Measurements from ENCODE around the gene ENPP1.

Gene ENPP1

GRCh38 chr6:131787766-131788712, 19.8 kb upstream of the ENPP1 start:
- no peak for DNase-seq

- DNase-seq: no peak
These were observed 18.6 kb upstream of the ENPP1 start for GRCh38 chr6:131789219-131789618.

GRCh38 chr6:131791476-131791875, 16.3 kb upstream of the ENPP1 start:
- no peak for DNase-seq

- no peak for DNase-seq
These were observed 15.7 kb upstream of the ENPP1 start for GRCh38 chr6:131792091-131792496.

GRCh38 chr6:131795366-131795765, 12.5 kb upstream of the ENPP1 start:
- no peak for DNase-seq

- no peak for DNase-seq
These were observed 5.5 kb upstream of the ENPP1 start for GRCh38 chr6:131802347-131802746.

- DNase-seq: peak in 1 of 2 donors; percentile 9
These were observed 4.6 kb upstream of the ENPP1 start for GRCh38 chr6:131803007-131803769.

- DNase-seq: no peak
These were observed 3.7 kb upstream of the ENPP1 start for GRCh38 chr6:131804131-131804530.

GRCh38 chr6:131807321-131807643, 538 bp upstream of the ENPP1 start:
- no peak for DNase-seq

GRCh38 chr6:131808460-131809269, 845 bp downstream of the ENPP1 start:
- no peak for DNase-seq

GRCh38 chr6:131811500-131811899, 3.7 kb downstream of the ENPP1 start:
- no peak for DNase-seq

GRCh38 chr6:131813991-131814390, 6.2 kb downstream of the ENPP1 start:
- DNase-seq: no peak

GRCh38 chr6:131816869-131817268, 9.0 kb downstream of the ENPP1 start:
- no peak for DNase-seq

GRCh38 chr6:131819572-131820124, 11.8 kb downstream of the ENPP1 start:
- DNase-seq: no peak

- DNase-seq: no peak
These were observed 13.4 kb downstream of the ENPP1 start for GRCh38 chr6:131821010-131821807.

- DNase-seq: no peak
These were observed 14.3 kb downstream of the ENPP1 start for GRCh38 chr6:131822119-131822518.

- no peak for DNase-seq
These were observed 15.6 kb downstream of the ENPP1 start for GRCh38 chr6:131823276-131823902.

- DNase-seq: no peak
These were observed 18.1 kb downstream of the ENPP1 start for GRCh38 chr6:131825946-131826345.

- DNase-seq: no peak
These were observed 20.3 kb downstream of the ENPP1 start for GRCh38 chr6:131828080-131828479.

- no peak for DNase-seq
These were observed 21.1 kb downstream of the ENPP1 start for GRCh38 chr6:131828951-131829350.

GRCh38 chr6:131831392-131831791, 23.6 kb downstream of the ENPP1 start:
- no peak for DNase-seq

GRCh38 chr6:131831886-131832285, 24.1 kb downstream of the ENPP1 start:
- DNase-seq: no peak
